HFF-Myc (cell line): ENCODE data around the gene SH3RF3.
"Not testable (repeated sequence)": the region's sequence is repeated elsewhere in the genome, so short reads cannot be mapped to it uniquely, and the experiment has no call there.

ENCODE experiments used
- DNase-seq: peaks from one replicate; pipeline ENCODE4 v3.0.0-alpha.2; 2011; ENCODE audit warnings: low read depth; ENCODE audit errors: extremely low read depth
- H3K4me3 ChIP-seq: replicated peaks from 2 replicates; pipeline ENCODE4 v1.5.1; 2011; ENCODE audit warnings: low read depth, mild to moderate bottlenecking, control low read depth, low read length
- CTCF ChIP-seq: IDR thresholded peaks from 2 replicates; pipeline ENCODE4 v1.5.1; 2012; ENCODE audit warnings: mild to moderate bottlenecking, low read depth, low read length, control low read depth; ENCODE audit errors: missing control alignments

SH3RF3 gene

GRCh38 chr2:109215866-109216265, 86.9 kb downstream of the SH3RF3 start:
- no peak overlapping the region for H3K4me3 ChIP-seq
- no peak for DNase-seq
- no peak for TF ChIP-seq CTCF

GRCh38 chr2:109216332-109216731, 87.3 kb downstream of the SH3RF3 start:
- no peak overlapping the region for H3K4me3 ChIP-seq
- TF ChIP-seq CTCF, result no peak
- no peak for DNase-seq

- no peak for TF ChIP-seq CTCF
- no peak overlapping the region for H3K4me3 ChIP-seq
- peak; percentile 96 for DNase-seq
Measured at GRCh38 chr2:109217362-109218086, 88.5 kb downstream of the SH3RF3 start.

GRCh38 chr2:109218087-109218791, 89.2 kb downstream of the SH3RF3 start:
- H3K4me3 ChIP-seq, result no peak overlapping the region
- TF ChIP-seq CTCF, result no peak
- no peak for DNase-seq

- H3K4me3 ChIP-seq, result no peak overlapping the region
- TF ChIP-seq CTCF, result no peak
- DNase-seq, result no peak
Measured at GRCh38 chr2:109218792-109219126, 89.8 kb downstream of the SH3RF3 start.

- DNase-seq, result no peak
- no peak for TF ChIP-seq CTCF
- no peak overlapping the region for H3K4me3 ChIP-seq
Measured at GRCh38 chr2:109220860-109221259, 91.9 kb downstream of the SH3RF3 start.

GRCh38 chr2:109221316-109221715, 92.3 kb downstream of the SH3RF3 start:
- DNase-seq, H3K4me3 ChIP-seq: not testable (repeated sequence)
